Keratinocyte (primary cell): ENCODE data around the gene TMEM184A. TPM values are rescaled to one million over a fixed set of nuclear protein-coding genes. Genes with fewer than 3 reads are reported as not detected.

Experiments used
- DNase-seq: peaks from one replicate; pipeline ENCODE4 v3.0.0-alpha.2; 2011; ENCODE audit warnings: low read depth, missing footprints, low spot score
- FAIRE-seq: peaks from 2 replicates; lab custom pipeline; 2011; peaks lifted over from hg19 to GRCh38; lab: Jason Lieb, UNC
- H2AFZ ChIP-seq: 2 replicates; pipeline ENCODE4 v1.6.0; 2012; ENCODE audit warnings: low read length, control low read depth, inconsistent platforms; ENCODE audit not compliant: control insufficient read depth
- H3K27ac ChIP-seq: 2 replicates; pipeline ENCODE4 v1.5.1; 2011; ENCODE audit warnings: low read length; ENCODE audit not compliant: control insufficient read depth, insufficient read depth
- H3K27me3 ChIP-seq: 3 replicates; pipeline ENCODE4 v1.6.0; 2011; ENCODE audit warnings: low read length; ENCODE audit not compliant: control insufficient read depth, insufficient read depth; ENCODE audit errors: extremely low read depth
- H3K36me3 ChIP-seq, 2 experiments: 2 replicates in 1 of 2; 3 replicates in 1 of 2; pipeline ENCODE4 v1.5.1; 2011; ENCODE audit warnings: low read length in 2 of 2, mild to moderate bottlenecking in 1 of 2; ENCODE audit not compliant: control insufficient read depth in 2 of 2, insufficient read depth in 2 of 2; ENCODE audit errors: extremely low read depth in 1 of 2
- H3K4me1 ChIP-seq: 3 replicates; pipeline ENCODE4 v1.5.1; 2011; ENCODE audit warnings: low read length; ENCODE audit not compliant: control insufficient read depth, insufficient read depth; ENCODE audit errors: extremely low read depth
- H3K4me2 ChIP-seq: 3 replicates; pipeline ENCODE4 v1.6.0; 2011; ENCODE audit warnings: low read depth, low read length; ENCODE audit not compliant: control insufficient read depth, insufficient read depth; ENCODE audit errors: extremely low read depth
- H3K4me3 ChIP-seq, 3 experiments: fragments of 200-600 bp in 1 of 3; sonication (generic) in 1 of 3; 2 replicates in 2 of 3; 3 replicates in 1 of 3; pipeline ENCODE4 v1.5.1; 2011 to 2016; ENCODE audit warnings: low read length in 3 of 3, mild to moderate bottlenecking in 3 of 3, control low read depth in 2 of 3, inconsistent platforms in 1 of 3, low read depth in 1 of 3, mixed read lengths in 1 of 3, mixed run types in 1 of 3, moderate library complexity in 1 of 3; ENCODE audit not compliant: control insufficient read depth in 2 of 3, insufficient read depth in 2 of 3; ENCODE audit errors: extremely low read depth in 1 of 3
- H3K79me2 ChIP-seq: 2 replicates; pipeline ENCODE4 v1.6.0; 2012; ENCODE audit warnings: low read length; ENCODE audit not compliant: control insufficient read depth, insufficient read depth
- H3K9ac ChIP-seq: 3 replicates; pipeline ENCODE4 v1.6.0; 2011; ENCODE audit warnings: low read length; ENCODE audit not compliant: control insufficient read depth, insufficient read depth; ENCODE audit errors: extremely low read depth
- H3K9me1 ChIP-seq: 3 replicates; pipeline ENCODE4 v1.6.0; 2011; ENCODE audit warnings: low read length; ENCODE audit not compliant: control insufficient read depth, insufficient read depth; ENCODE audit errors: extremely low read depth
- H3K9me3 ChIP-seq: 2 replicates; pipeline ENCODE4 v1.5.1; 2012; ENCODE audit warnings: low read depth, low read length; ENCODE audit not compliant: control insufficient read depth
- H4K20me1 ChIP-seq: 3 replicates; pipeline ENCODE4 v1.6.0; 2011; ENCODE audit warnings: low read length; ENCODE audit not compliant: control insufficient read depth, insufficient read depth; ENCODE audit errors: extremely low read depth
- CTCF ChIP-seq, 3 experiments: IDR thresholded peaks in 1 of 3; conservative IDR thresholded peaks in 1 of 3; optimal IDR thresholded peaks in 1 of 3; 2 replicates in 2 of 3; 3 replicates in 1 of 3; pipeline versions ENCODE3 to v1.5.1; 2011; ENCODE audit warnings: low read length in 3 of 3, mild to moderate bottlenecking in 3 of 3, moderate library complexity in 2 of 3, control low read depth in 1 of 3, inconsistent platforms in 1 of 3; ENCODE audit not compliant: insufficient read depth in 2 of 3; ENCODE audit errors: extremely low read depth in 1 of 3
- EZH2 ChIP-seq: IDR thresholded peaks from one replicate; pipeline ENCODE4 v1.6.1; 2012; ENCODE audit warnings: inconsistent platforms, mild to moderate bottlenecking, low read length, moderate library complexity
- dilution Hi-C: fragments of 300-500 bp; cut with MboI; formaldehyde crosslinking; loops from one replicate; pipeline ENCODE4 v1.7.0; 2020; ENCODE audit warnings: low sequenced_read_pairs; ENCODE audit not compliant: extremely low pct_ligation_motif_present
- polyA plus RNA-seq, 5 experiments: library from polyadenylated mRNA; depleted of rRNA in 3 of 5; stranded (reverse) in 3 of 5; stranded (forward) in 1 of 5; unstranded in 1 of 5; fragments of >200 nt; gene quantifications; 1 replicate in 1 of 5; 2 replicates in 3 of 5; 3 replicates in 1 of 5; pipeline versions ENCODE4 v1.2.1 to v1.2.3, GENCODE V29; 2011 to 2012; ENCODE audit warnings: missing spikeins in 2 of 5, low read depth in 1 of 5, low replicate concordance in 1 of 5

TMEM184A gene
- polyA plus RNA-seq, 1 donor (not counting 4 experiments of a cell fraction or from before 2014, with no cell fraction given), result 2.9 TPM

GRCh38 chr7:1569016-1569415 is 13.0 kb upstream of the TMEM184A start:
- peak overlapping the region; percentile 77 for H3K4me2 ChIP-seq
- H3K27me3 ChIP-seq, result no peaks in the 10 kb centered on the region
- TF ChIP-seq EZH2 (no peak), CTCF (optimal IDR thresholded peaks at IDR 0.05 in 1 of 3, IDR thresholded peaks at IDR 0.05 in 1 of 3, conservative IDR thresholded peaks at IDR 0.05 in 1 of 3; ENCODE audit: extremely low read depth in 1 of 3, insufficient read depth in 2 of 3, low read length in 3 of 3) (no peak)
- H3K79me2 ChIP-seq, result peaks cover 8% of the 10 kb centered on the region
- H2AFZ ChIP-seq, result no peak overlapping the region
- DNase-seq, result no peak
- H3K9me3 ChIP-seq, result no peaks in the 10 kb centered on the region
- dilution Hi-C loops, result no loop called here
- peak overlapping the region; percentile 85 to 91 (median 89) for H3K4me3 ChIP-seq
- H3K9ac ChIP-seq, result peak overlapping the region; percentile 93
- H3K36me3 ChIP-seq, result peaks cover 1 to 14% of the 10 kb centered on the region in 2 experiments
- H3K4me1 ChIP-seq, result peaks cover 42% of the 10 kb centered on the region
- H3K27ac ChIP-seq, result peak overlapping the region; percentile 86
- no peaks in the 10 kb centered on the region for H3K9me1 ChIP-seq
- no peaks in the 10 kb centered on the region for H4K20me1 ChIP-seq
- no peak for FAIRE-seq

- Histone ChIP-seq H3K9me1 (no peaks in the 10 kb centered on the region), H3K9me3 (no peaks in the 10 kb centered on the region), H3K4me2 (peak overlapping the region; percentile 77), H3K27ac (peak overlapping the region; percentile 86), H3K4me1 (peaks cover 42% of the 10 kb centered on the region), H3K27me3 (no peaks in the 10 kb centered on the region), H3K4me3 (peak overlapping the region in 2 of 3 experiments; percentile 2 to 22), H3K36me3 (peaks cover 1 to 14% of the 10 kb centered on the region in 2 experiments), H4K20me1 (no peaks in the 10 kb centered on the region), H3K9ac (peak overlapping the region; percentile 93), H3K79me2 (peaks cover 8% of the 10 kb centered on the region), H2AFZ (no peak overlapping the region)
- no peak for TF ChIP-seq EZH2
- TF ChIP-seq CTCF (optimal IDR thresholded peaks at IDR 0.05 in 1 of 3, IDR thresholded peaks at IDR 0.05 in 1 of 3, conservative IDR thresholded peaks at IDR 0.05 in 1 of 3; ENCODE audit: extremely low read depth in 1 of 3, insufficient read depth in 2 of 3, low read length in 3 of 3), result no peak
- peak; percentile 75 for FAIRE-seq
- no peak for DNase-seq
- dilution Hi-C loops, result no loop called here
Observed at GRCh38 chr7:1567896-1568510, 12.0 kb upstream of the TMEM184A start.
